ENCODE data around the gene RCCD1.

RCCD1 gene

GRCh38 chr15:90911302-90911623, 43.4 kb upstream of the RCCD1 start:
- H3K27ac ChIP-seq (ENCODE audit: insufficient read depth, low read depth, low read length, poor library complexity, severe bottlenecking) = no peak overlapping the region
- peaks cover 1% of the 10 kb centered on the region for H3K36me3 ChIP-seq (ENCODE audit: control insufficient read depth, insufficient read depth, low read length)
- WGBS, 2 experiments = 95% methylated on average over 19 of the region's 19 CpGs
- no peaks in the 10 kb centered on the region for H3K27me3 ChIP-seq (ENCODE audit: control insufficient read depth, insufficient read depth, low read length, poor library complexity, severe bottlenecking)
- no peaks in the 10 kb centered on the region for H3K4me1 ChIP-seq (ENCODE audit: control insufficient read depth, insufficient read depth, low read length)
- H3K4me3 ChIP-seq (ENCODE audit: insufficient read depth, low read depth, low read length) = no peak overlapping the region
- no peaks in the 10 kb centered on the region for H3K9me3 ChIP-seq (ENCODE audit: control insufficient read depth, low read length)

GRCh38 chr15:90911906-90912769, 42.5 kb upstream of the RCCD1 start:
- Histone ChIP-seq H3K36me3 (ENCODE audit: control insufficient read depth, insufficient read depth, low read length) (no peaks in the 10 kb centered on the region), H3K27ac (ENCODE audit: insufficient read depth, low read depth, low read length, poor library complexity, severe bottlenecking) (no peak overlapping the region), H3K4me1 (ENCODE audit: control insufficient read depth, insufficient read depth, low read length) (no peaks in the 10 kb centered on the region), H3K9me3 (ENCODE audit: control insufficient read depth, low read length) (no peaks in the 10 kb centered on the region), H3K27me3 (ENCODE audit: control insufficient read depth, insufficient read depth, low read length, poor library complexity, severe bottlenecking) (no peaks in the 10 kb centered on the region), H3K4me3 (ENCODE audit: insufficient read depth, low read depth, low read length) (no peak overlapping the region)
- 93 to 95% methylated on average over 30 of the region's 30 CpGs for WGBS, 2 experiments

GRCh38 chr15:90912770-90913075, 42.0 kb upstream of the RCCD1 start:
- Histone ChIP-seq H3K4me3 (ENCODE audit: insufficient read depth, low read depth, low read length) (no peak overlapping the region), H3K4me1 (ENCODE audit: control insufficient read depth, insufficient read depth, low read length) (no peaks in the 10 kb centered on the region), H3K9me3 (ENCODE audit: control insufficient read depth, low read length) (no peaks in the 10 kb centered on the region), H3K27me3 (ENCODE audit: control insufficient read depth, insufficient read depth, low read length, poor library complexity, severe bottlenecking) (no peaks in the 10 kb centered on the region), H3K27ac (ENCODE audit: insufficient read depth, low read depth, low read length, poor library complexity, severe bottlenecking) (no peak overlapping the region), H3K36me3 (ENCODE audit: control insufficient read depth, insufficient read depth, low read length) (no peaks in the 10 kb centered on the region)
- 94 to 95% methylated on average over 7 of the region's 7 CpGs for WGBS, 2 experiments

- 92 to 94% methylated on average over 12 of the region's 12 CpGs for WGBS, 2 experiments
- Histone ChIP-seq H3K27ac (ENCODE audit: insufficient read depth, low read depth, low read length, poor library complexity, severe bottlenecking) (no peak overlapping the region), H3K4me3 (ENCODE audit: insufficient read depth, low read depth, low read length) (no peak overlapping the region), H3K27me3 (ENCODE audit: control insufficient read depth, insufficient read depth, low read length, poor library complexity, severe bottlenecking) (no peaks in the 10 kb centered on the region), H3K9me3 (ENCODE audit: control insufficient read depth, low read length) (no peaks in the 10 kb centered on the region), H3K36me3 (ENCODE audit: control insufficient read depth, insufficient read depth, low read length) (no peaks in the 10 kb centered on the region), H3K4me1 (ENCODE audit: control insufficient read depth, insufficient read depth, low read length) (no peaks in the 10 kb centered on the region)
Measured at GRCh38 chr15:90913398-90913944, 41.2 kb upstream of the RCCD1 start.

GRCh38 chr15:90914305-90915080, 40.2 kb upstream of the RCCD1 start:
- Histone ChIP-seq H3K36me3 (ENCODE audit: control insufficient read depth, insufficient read depth, low read length) (no peaks in the 10 kb centered on the region), H3K27me3 (ENCODE audit: control insufficient read depth, insufficient read depth, low read length, poor library complexity, severe bottlenecking) (no peaks in the 10 kb centered on the region), H3K27ac (ENCODE audit: insufficient read depth, low read depth, low read length, poor library complexity, severe bottlenecking) (no peak overlapping the region), H3K9me3 (ENCODE audit: control insufficient read depth, low read length) (no peaks in the 10 kb centered on the region), H3K4me3 (ENCODE audit: insufficient read depth, low read depth, low read length) (no peak overlapping the region), H3K4me1 (ENCODE audit: control insufficient read depth, insufficient read depth, low read length) (no peaks in the 10 kb centered on the region)
- WGBS, 2 experiments = 93% methylated on average over 22 of the region's 22 CpGs

- no peak overlapping the region for H3K4me3 ChIP-seq (ENCODE audit: insufficient read depth, low read depth, low read length)
- H3K27ac ChIP-seq (ENCODE audit: insufficient read depth, low read depth, low read length, poor library complexity, severe bottlenecking) = no peak overlapping the region
- H3K4me1 ChIP-seq (ENCODE audit: control insufficient read depth, insufficient read depth, low read length) = no peaks in the 10 kb centered on the region
- H3K27me3 ChIP-seq (ENCODE audit: control insufficient read depth, insufficient read depth, low read length, poor library complexity, severe bottlenecking) = no peaks in the 10 kb centered on the region
- 90 to 92% methylated on average over 7 of the region's 7 CpGs for WGBS, 2 experiments
- no peaks in the 10 kb centered on the region for H3K9me3 ChIP-seq (ENCODE audit: control insufficient read depth, low read length)
- peaks cover 4% of the 10 kb centered on the region for H3K36me3 ChIP-seq (ENCODE audit: control insufficient read depth, insufficient read depth, low read length)
Measured at GRCh38 chr15:90915216-90915807, 39.4 kb upstream of the RCCD1 start.

- H3K27me3 ChIP-seq (ENCODE audit: control insufficient read depth, insufficient read depth, low read length, poor library complexity, severe bottlenecking) = no peaks in the 10 kb centered on the region
- H3K27ac ChIP-seq (ENCODE audit: insufficient read depth, low read depth, low read length, poor library complexity, severe bottlenecking) = no peak overlapping the region
- 81 to 86% methylated on average over 25 of the region's 25 CpGs for WGBS, 2 experiments
- H3K36me3 ChIP-seq (ENCODE audit: control insufficient read depth, insufficient read depth, low read length) = peaks cover 4% of the 10 kb centered on the region
- H3K4me3 ChIP-seq (ENCODE audit: insufficient read depth, low read depth, low read length) = no peak overlapping the region
- H3K9me3 ChIP-seq (ENCODE audit: control insufficient read depth, low read length) = no peaks in the 10 kb centered on the region
- no peaks in the 10 kb centered on the region for H3K4me1 ChIP-seq (ENCODE audit: control insufficient read depth, insufficient read depth, low read length)
Measured at GRCh38 chr15:90915808-90916440, 38.8 kb upstream of the RCCD1 start.

- no peak overlapping the region for H3K4me3 ChIP-seq (ENCODE audit: insufficient read depth, low read depth, low read length)
- WGBS, 2 experiments = 91 to 93% methylated on average over 11 of the region's 11 CpGs
- H3K9me3 ChIP-seq (ENCODE audit: control insufficient read depth, low read length) = no peaks in the 10 kb centered on the region
- no peaks in the 10 kb centered on the region for H3K4me1 ChIP-seq (ENCODE audit: control insufficient read depth, insufficient read depth, low read length)
- H3K27me3 ChIP-seq (ENCODE audit: control insufficient read depth, insufficient read depth, low read length, poor library complexity, severe bottlenecking) = no peaks in the 10 kb centered on the region
- peaks cover 4% of the 10 kb centered on the region for H3K36me3 ChIP-seq (ENCODE audit: control insufficient read depth, insufficient read depth, low read length)
- no peak overlapping the region for H3K27ac ChIP-seq (ENCODE audit: insufficient read depth, low read depth, low read length, poor library complexity, severe bottlenecking)
Measured at GRCh38 chr15:90916461-90916860, 38.2 kb upstream of the RCCD1 start.

- Histone ChIP-seq H3K27ac (ENCODE audit: insufficient read depth, low read depth, low read length, poor library complexity, severe bottlenecking) (no peak overlapping the region), H3K9me3 (ENCODE audit: control insufficient read depth, low read length) (no peaks in the 10 kb centered on the region), H3K36me3 (ENCODE audit: control insufficient read depth, insufficient read depth, low read length) (peaks cover 4% of the 10 kb centered on the region), H3K4me3 (ENCODE audit: insufficient read depth, low read depth, low read length) (no peak overlapping the region), H3K27me3 (ENCODE audit: control insufficient read depth, insufficient read depth, low read length, poor library complexity, severe bottlenecking) (no peaks in the 10 kb centered on the region), H3K4me1 (ENCODE audit: control insufficient read depth, insufficient read depth, low read length) (no peaks in the 10 kb centered on the region)
- 95% methylated on average over 12 of the region's 12 CpGs for WGBS, 2 experiments
Measured at GRCh38 chr15:90917569-90917968, 37.1 kb upstream of the RCCD1 start.

Measured in ectodermal cell (in vitro differentiated cells).